Effector memory CD8-positive, alpha-beta T cell (primary cell): ENCODE data around the gene SORBS2.
"Not testable (repeated sequence)": the region's sequence is repeated elsewhere in the genome, so short reads cannot be mapped to it uniquely, and the experiment has no call there.

ENCODE experiments used
- ATAC-seq: fragments of 150-1000 bp; cut with Tn5 transposase; replicated peaks from 2 replicates; pipeline ENCODE4 v1.10.0; 2021; ENCODE audit warnings: mild to moderate bottlenecking, moderate library complexity
- DNase-seq, 3 experiments: peaks; one replicate each; pipeline ENCODE4 v3.0.0; 2021
- H3K27ac Mint-ChIP-seq, 2 donors: one replicate each; pipeline ENCODE4 v1.8.0; 2022; ENCODE audit warnings: mild to moderate bottlenecking in 2 of 2, mixed read lengths in 2 of 2, moderate library complexity in 2 of 2
- H3K27me3 Mint-ChIP-seq, 2 donors: one replicate each; pipeline ENCODE4 v1.8.0; 2022; ENCODE audit warnings: mixed read lengths in 2 of 2
- H3K36me3 Mint-ChIP-seq: one replicate; pipeline ENCODE4 v1.8.0; 2022; ENCODE audit warnings: mild to moderate bottlenecking, moderate library complexity, mixed read lengths; ENCODE audit not compliant: insufficient read depth
- H3K4me1 Mint-ChIP-seq, 2 donors: one replicate each; pipeline ENCODE4 v1.8.0; 2022; ENCODE audit warnings: low read depth in 2 of 2, mixed read lengths in 2 of 2
- H3K4me3 Mint-ChIP-seq, 2 donors: one replicate each; pipeline ENCODE4 v1.8.0; 2022; ENCODE audit warnings: mild to moderate bottlenecking in 2 of 2, mixed read lengths in 2 of 2, moderate library complexity in 2 of 2
- H3K9me3 Mint-ChIP-seq, 2 donors: one replicate each; pipeline ENCODE4 v1.8.0; 2022; ENCODE audit warnings: mixed read lengths in 2 of 2

Gene SORBS2

DNA sequence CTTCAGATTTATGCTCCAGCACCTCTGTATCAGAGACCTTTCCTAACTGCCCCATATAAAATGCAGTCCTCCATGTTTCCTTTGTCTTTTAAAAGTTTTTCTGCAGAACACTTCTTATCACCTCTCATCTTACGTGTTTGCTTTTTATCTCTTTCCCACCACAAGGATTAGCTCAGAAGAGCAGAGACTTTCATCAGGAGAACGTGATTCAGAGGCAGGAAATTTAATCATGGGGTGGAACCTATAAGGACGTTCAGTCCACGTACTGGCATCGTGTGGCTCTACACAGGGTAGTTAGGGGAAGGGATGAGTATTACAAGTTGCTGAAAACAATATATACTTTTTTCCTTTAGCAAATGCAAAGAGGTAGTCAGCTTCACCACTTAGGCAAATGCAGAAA, 98.7 kb downstream of the SORBS2 start:
- Mint-ChIP-seq H3K9me3 (peaks cover 0 to 3% of the 10 kb centered on the region in 2 donors), H3K27ac (no peak overlapping the region), H3K4me1 (no peaks in the 10 kb centered on the region), H3K27me3 (peaks cover 13 to 47% of the 10 kb centered on the region in 2 donors), H3K36me3 (no peaks in the 10 kb centered on the region), H3K4me3 (no peak overlapping the region)
- no peak for DNase-seq
- no peak for ATAC-seq

DNA sequence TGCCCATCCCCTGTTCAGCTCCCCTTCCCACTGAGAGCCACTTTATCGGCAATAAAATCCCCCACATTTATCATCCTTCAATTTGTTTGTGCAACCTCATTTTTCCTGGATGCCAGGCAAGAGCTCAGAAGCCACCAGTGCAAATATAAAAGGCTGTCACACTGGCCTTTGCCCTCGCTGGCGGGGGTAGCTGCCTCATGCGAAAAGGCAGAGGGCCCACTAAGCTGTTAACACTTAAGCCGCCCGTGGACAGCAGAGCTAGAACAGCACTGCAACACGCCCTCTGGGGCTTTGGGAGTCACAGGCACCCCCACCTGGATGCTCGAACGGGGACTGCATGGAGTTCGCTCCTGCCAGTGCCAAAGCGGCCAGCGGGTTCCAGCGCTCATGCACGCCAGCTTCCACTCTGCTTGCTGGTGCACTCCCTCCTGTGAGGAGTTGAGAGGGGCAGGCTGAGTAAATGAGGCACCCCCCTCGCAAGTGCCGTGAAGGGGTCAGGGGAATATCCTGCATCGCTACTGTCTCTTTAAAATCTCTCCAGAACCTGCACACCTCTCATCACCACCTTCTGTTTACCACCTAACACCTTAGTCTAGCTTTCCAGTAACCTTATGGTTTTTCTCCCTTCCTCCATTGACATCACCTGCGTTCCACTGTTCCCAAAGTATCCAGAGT, 99.5 kb downstream of the SORBS2 start:
- Mint-ChIP-seq H3K36me3 (no peaks in the 10 kb centered on the region), H3K27me3 (peaks cover 13 to 47% of the 10 kb centered on the region in 2 donors), H3K27ac (no peak overlapping the region), H3K4me1 (no peaks in the 10 kb centered on the region), H3K4me3 (no peak overlapping the region), H3K9me3 (peaks cover 0 to 3% of the 10 kb centered on the region in 2 donors)
- DNase-seq (no peak), ATAC-seq (no peak)

DNA sequence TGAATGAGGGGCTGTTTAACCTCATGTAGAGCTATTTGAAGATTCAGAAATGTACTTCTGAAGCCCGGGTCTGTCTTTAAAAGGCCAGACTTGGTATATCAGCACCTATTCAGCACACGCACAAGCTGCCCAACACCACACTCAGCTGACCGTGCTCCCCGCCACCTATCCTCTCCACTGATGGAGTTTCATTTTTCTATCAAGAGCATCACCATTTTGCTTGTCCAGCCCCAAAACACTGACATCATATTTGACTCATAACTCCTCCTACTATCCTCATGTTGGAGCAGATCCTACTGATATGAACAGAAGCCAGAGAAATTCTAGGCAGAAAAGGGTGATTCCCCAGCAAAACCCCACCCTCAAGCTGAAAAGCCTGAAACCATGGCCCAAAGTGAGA, 100.3 kb downstream of the SORBS2 start:
- H3K4me3 Mint-ChIP-seq = no peak overlapping the region
- no peaks in the 10 kb centered on the region for H3K4me1 Mint-ChIP-seq
- H3K36me3 Mint-ChIP-seq = no peaks in the 10 kb centered on the region
- ATAC-seq (no peak), DNase-seq (no peak)
- H3K9me3 Mint-ChIP-seq = peaks cover 0 to 3% of the 10 kb centered on the region in 2 donors
- H3K27ac Mint-ChIP-seq = no peak overlapping the region
- peaks cover 13 to 47% of the 10 kb centered on the region in 2 donors for H3K27me3 Mint-ChIP-seq

DNA sequence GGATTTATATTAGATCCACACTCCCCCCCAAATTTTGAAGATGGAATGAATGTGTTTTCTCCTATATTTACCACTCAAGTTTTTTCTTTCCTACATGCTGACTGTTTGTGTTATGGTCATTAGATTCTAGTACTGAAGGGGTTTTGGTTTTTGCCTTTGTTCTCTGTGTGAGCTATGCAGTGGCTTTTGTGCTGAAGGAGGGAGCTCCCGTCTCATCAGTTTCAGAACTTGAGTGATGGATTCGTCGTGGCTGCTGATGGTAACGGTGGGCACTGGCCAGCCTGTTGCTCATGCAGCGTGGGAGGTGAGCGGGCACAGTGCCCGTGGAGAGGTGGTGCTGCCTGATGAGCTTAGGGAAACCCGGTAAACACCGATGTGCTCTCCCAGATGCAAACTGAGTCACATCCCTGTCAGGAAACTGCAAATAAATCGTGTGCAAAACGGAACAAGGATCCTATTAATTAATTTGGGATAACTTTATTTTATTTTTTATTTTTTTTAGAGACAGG, 101.5 kb downstream of the SORBS2 start:
- Mint-ChIP-seq H3K27ac (no peak overlapping the region), H3K4me3 (no peak overlapping the region), H3K36me3 (no peaks in the 10 kb centered on the region), H3K9me3 (peaks cover 0 to 3% of the 10 kb centered on the region in 2 donors), H3K4me1 (no peaks in the 10 kb centered on the region), H3K27me3 (peaks cover 13 to 47% of the 10 kb centered on the region in 2 donors)
- no peak for ATAC-seq
- DNase-seq = no peak

DNA sequence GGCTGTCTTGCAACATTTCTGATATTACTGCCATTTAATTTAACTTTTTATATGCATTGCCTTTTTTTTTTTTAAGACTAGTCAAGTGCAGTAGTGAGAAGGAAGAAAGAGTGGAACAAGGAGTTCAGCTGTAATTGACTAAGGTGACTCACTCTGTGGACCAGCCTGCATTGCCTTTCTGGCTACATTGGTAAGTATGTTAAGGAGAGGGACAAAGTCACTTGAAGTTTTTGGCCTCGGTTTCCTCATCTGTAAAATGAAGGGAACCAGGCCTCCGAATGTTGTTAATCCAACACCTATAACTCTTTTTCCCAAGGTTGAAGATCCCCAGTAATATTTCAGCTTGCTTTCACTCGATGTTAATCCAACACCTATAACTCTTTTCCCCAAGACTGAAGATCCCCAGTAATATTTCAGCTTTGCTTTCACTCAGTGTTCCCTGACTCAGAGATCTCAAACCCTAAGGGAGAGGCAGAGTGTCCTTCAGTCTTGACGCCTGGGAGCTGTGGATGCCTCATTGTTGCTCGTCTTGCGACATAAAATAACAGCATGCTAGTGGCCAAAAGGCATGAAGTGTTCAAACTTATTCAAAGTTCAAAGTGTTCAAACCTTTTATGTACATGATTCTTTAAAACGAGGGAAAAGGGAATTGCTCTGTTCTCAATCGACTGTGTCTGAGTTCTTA, 102.0 kb downstream of the SORBS2 start:
- H3K36me3 Mint-ChIP-seq = no peaks in the 10 kb centered on the region
- H3K27ac Mint-ChIP-seq = no peak overlapping the region
- no peak for DNase-seq
- no peak overlapping the region for H3K4me3 Mint-ChIP-seq
- no peaks in the 10 kb centered on the region for H3K4me1 Mint-ChIP-seq
- H3K9me3 Mint-ChIP-seq = peaks cover 0 to 3% of the 10 kb centered on the region in 2 donors
- H3K27me3 Mint-ChIP-seq = peaks cover 13 to 47% of the 10 kb centered on the region in 2 donors
- ATAC-seq = no peak

DNA sequence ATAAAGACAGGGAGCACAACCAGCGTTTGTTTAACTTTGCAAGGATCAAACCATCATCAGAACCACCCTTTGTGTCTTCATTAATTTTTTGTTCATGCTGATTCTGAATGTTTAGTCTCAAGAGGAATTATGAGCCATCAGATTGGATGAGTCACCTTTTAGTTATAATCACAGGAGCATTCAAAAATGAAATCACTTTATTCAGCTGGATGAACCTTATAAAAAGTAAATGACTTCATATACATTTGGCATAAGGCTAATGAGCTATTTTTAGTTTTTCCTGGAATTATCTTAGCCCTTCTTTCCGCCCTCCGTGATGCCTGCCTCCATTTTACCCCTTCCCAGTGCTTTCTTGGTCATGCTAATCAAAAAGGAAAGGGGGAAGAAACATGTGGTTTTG, 103.6 kb downstream of the SORBS2 start:
- DNase-seq = no peak
- H3K36me3 Mint-ChIP-seq = no peaks in the 10 kb centered on the region
- no peak overlapping the region for H3K27ac Mint-ChIP-seq
- peaks cover 0 to 3% of the 10 kb centered on the region in 2 donors for H3K9me3 Mint-ChIP-seq
- no peak overlapping the region for H3K4me3 Mint-ChIP-seq
- peaks cover 8 to 37% of the 10 kb centered on the region in 2 donors for H3K27me3 Mint-ChIP-seq
- ATAC-seq = no peak
- H3K4me1 Mint-ChIP-seq = no peaks in the 10 kb centered on the region

DNA sequence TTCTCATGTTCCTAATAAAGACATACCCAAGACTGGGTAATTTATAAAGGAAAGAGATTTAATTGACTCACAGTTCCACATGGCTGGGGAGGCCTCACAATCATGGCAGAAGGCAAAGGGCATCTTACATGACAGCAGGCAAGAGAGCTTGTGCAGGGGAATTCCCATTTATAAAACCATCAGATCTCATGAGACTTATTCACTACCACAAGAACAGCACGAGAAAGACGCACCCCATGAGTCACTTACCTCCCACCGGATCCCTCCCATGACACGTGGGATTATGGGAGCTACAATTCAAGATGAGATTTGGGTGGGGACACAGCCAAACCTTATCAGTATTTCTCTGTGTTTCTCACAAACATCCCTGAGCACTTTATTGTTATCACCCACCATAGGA, 104.4 kb downstream of the SORBS2 start:
- H3K4me3 Mint-ChIP-seq, H3K4me1 Mint-ChIP-seq, H3K27ac Mint-ChIP-seq, DNase-seq, ATAC-seq, H3K9me3 Mint-ChIP-seq, H3K36me3 Mint-ChIP-seq: not testable (repeated sequence)
- peaks cover under 1 to 30% of the 10 kb centered on the region in 2 donors for H3K27me3 Mint-ChIP-seq

DNA sequence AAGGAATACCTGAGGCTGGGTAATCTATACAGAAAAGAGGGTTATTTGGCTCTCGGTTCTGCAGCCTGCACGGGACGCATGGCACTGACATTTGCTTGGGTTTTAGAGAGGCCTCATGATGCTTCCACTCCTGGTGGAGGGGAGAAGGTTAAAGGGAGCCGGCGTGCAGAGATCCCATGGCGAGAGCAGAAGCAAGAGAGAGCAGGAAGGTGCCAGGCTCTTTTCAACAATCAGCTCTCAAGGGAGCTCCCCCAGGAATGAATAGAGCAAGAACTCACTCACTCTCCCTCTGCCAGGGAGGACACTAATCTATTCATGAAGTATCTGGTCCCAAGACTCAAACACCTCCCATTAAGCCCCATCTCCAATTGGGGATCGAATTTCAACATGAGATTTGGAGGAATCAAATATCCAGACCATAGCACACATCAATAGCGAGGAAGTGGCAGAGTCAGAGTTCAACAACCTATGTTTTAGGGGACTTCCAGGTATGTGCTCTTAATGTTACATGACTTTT, 109.8 kb downstream of the SORBS2 start:
- H3K36me3 Mint-ChIP-seq = no peaks in the 10 kb centered on the region
- ATAC-seq = no peak

DNA sequence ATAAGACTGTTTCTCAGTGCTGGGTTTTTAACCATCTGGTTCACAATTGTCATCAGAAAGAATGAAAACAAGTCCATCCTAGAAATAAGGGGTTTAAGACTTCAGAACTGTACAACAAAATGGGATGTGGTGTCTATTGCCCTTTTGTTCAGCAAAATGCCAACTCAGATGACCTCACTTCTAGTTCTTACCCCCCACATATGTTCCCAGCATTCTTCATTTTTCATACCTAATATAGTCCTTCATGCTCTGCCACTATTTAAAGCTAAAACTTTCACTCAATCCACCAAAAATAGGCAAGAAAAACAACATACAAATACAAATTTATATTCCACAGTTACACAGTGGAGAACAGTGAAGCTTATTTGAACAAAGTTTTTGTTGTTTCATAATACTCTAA, 111.4 kb downstream of the SORBS2 start:
- Mint-ChIP-seq H3K27me3 (peaks cover 3 to 13% of the 10 kb centered on the region in 2 donors), H3K9me3 (no peaks in the 10 kb centered on the region), H3K36me3 (no peaks in the 10 kb centered on the region), H3K27ac (no peak overlapping the region), H3K4me3 (no peak overlapping the region), H3K4me1 (no peaks in the 10 kb centered on the region)
- no peak for DNase-seq
- no peak for ATAC-seq

More for the DNA sequence above, 109.8 kb downstream of the SORBS2 start:
- no peak for DNase-seq
- no peak overlapping the region for H3K4me3 Mint-ChIP-seq
- H3K9me3 Mint-ChIP-seq = no peaks in the 10 kb centered on the region
- H3K4me1 Mint-ChIP-seq = no peaks in the 10 kb centered on the region
- peaks cover 0 to 13% of the 10 kb centered on the region in 2 donors for H3K27me3 Mint-ChIP-seq
- H3K27ac Mint-ChIP-seq = no peak overlapping the region

DNA sequence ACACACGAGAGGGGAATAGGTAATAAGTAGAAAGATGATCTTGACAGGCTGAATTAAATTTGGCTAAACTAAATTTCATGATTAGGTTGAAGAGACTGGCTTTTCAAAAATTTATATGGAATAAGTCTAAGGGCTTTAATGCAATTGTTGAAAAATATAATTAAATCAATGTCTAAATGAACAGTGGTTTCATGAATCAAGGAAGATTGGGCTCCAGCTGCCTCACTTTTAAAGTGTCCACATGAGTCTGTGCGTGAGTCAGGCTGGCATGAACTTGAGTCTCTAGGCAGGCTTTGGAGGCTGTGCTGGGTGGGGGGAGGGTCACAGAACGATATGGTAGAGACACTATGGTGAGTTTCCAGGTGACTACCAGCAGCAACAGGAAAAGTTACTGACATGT, 111.9 kb downstream of the SORBS2 start:
- no peak overlapping the region for H3K4me3 Mint-ChIP-seq
- H3K4me1 Mint-ChIP-seq = no peaks in the 10 kb centered on the region
- no peaks in the 10 kb centered on the region for H3K36me3 Mint-ChIP-seq
- ATAC-seq (no peak), DNase-seq (no peak)
- H3K9me3 Mint-ChIP-seq = no peaks in the 10 kb centered on the region
- H3K27ac Mint-ChIP-seq = no peak overlapping the region
- peaks cover 4 to 13% of the 10 kb centered on the region in 2 donors for H3K27me3 Mint-ChIP-seq

DNA sequence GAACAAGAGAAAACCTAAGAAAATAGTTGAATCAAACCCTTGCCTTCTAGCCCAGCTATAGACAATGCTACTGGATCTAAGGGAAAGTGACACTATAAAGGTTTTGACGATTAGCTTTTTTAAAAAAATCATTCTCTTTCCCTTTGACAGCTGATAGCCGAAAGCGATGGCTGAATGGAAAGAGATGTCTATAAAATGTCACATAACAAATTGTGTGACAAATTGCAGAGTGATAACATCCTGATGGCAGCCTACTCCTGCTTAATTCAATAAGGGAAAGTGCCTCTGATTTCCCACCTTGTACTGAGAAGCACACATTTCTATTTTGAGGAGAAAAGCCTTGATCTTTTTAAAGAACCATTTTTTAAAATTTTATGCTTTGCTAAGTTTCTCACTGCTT, 114.5 kb downstream of the SORBS2 start:
- H3K36me3 Mint-ChIP-seq = no peaks in the 10 kb centered on the region
- no peak for ATAC-seq
- H3K27me3 Mint-ChIP-seq = peaks cover 4 to 13% of the 10 kb centered on the region in 2 donors
- no peak overlapping the region for H3K4me3 Mint-ChIP-seq
- no peaks in the 10 kb centered on the region for H3K9me3 Mint-ChIP-seq
- no peak overlapping the region for H3K27ac Mint-ChIP-seq
- no peaks in the 10 kb centered on the region for H3K4me1 Mint-ChIP-seq
- DNase-seq = no peak

DNA sequence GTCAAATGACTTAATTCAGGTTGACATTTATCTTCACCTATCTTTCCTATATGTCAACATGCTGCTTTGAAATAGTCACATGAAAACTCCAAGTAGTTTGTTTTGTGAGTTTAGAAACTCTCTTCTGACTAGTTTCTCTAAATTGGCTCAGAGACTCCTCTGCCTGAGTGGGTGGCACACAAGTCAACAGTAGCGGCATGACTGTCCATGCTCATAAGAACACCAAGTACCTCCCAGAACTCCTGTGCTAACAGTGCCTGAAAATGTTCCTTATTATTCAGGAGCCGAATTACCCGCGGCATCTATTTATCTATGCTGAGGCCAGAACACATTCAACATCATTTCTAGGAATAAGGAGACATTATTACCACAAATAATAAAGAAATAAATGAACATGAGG, 116.3 kb downstream of the SORBS2 start:
- peaks cover 0 to 4% of the 10 kb centered on the region in 2 donors for H3K27me3 Mint-ChIP-seq
- no peaks in the 10 kb centered on the region for H3K9me3 Mint-ChIP-seq
- H3K4me3 Mint-ChIP-seq = no peak overlapping the region
- no peaks in the 10 kb centered on the region for H3K36me3 Mint-ChIP-seq
- no peak overlapping the region for H3K27ac Mint-ChIP-seq
- H3K4me1 Mint-ChIP-seq = no peaks in the 10 kb centered on the region
- ATAC-seq (no peak), DNase-seq (no peak)

DNA sequence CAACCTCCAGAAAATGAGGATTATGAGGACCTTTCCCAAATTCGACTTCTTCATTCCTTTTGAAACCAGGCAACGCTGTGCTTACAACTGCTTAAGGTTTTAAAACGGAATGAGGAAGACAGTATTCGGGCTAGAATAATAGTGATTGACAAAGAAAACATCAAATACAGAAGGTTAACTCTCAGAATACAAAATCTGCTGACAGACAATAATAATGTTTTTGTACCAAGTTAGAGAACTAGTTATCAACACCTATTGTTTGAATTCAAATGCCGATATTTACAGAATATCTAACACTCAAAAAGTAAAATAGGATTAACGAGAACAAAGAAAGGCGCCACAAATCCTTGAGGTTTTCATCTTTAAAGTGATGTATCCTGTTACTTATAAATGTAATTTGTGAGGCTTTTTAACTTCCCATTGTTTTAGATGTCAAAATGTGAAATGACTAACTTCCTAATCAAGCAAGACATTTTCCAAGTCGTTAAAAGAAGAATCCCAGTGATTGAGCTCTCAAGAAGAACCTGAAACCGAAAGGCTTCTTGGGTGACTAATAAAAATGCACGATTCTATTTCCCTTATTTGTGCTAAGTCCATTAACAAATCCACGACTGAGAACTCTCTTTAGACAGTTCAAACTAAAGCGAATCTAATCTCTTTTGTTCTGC, 118.3 kb downstream of the SORBS2 start:
- no peak for ATAC-seq
- Mint-ChIP-seq H3K4me3 (no peak overlapping the region), H3K4me1 (no peaks in the 10 kb centered on the region), H3K9me3 (no peaks in the 10 kb centered on the region), H3K27me3 (peaks cover 0 to 4% of the 10 kb centered on the region in 2 donors), H3K27ac (no peak overlapping the region), H3K36me3 (no peaks in the 10 kb centered on the region)
- no peak for DNase-seq
